ENCODE measurements around the gene SDHB.
A peak's percentile ranks its signal among the peaks of the same experiment; 100 is the strongest.

The SDHB gene

DNA sequence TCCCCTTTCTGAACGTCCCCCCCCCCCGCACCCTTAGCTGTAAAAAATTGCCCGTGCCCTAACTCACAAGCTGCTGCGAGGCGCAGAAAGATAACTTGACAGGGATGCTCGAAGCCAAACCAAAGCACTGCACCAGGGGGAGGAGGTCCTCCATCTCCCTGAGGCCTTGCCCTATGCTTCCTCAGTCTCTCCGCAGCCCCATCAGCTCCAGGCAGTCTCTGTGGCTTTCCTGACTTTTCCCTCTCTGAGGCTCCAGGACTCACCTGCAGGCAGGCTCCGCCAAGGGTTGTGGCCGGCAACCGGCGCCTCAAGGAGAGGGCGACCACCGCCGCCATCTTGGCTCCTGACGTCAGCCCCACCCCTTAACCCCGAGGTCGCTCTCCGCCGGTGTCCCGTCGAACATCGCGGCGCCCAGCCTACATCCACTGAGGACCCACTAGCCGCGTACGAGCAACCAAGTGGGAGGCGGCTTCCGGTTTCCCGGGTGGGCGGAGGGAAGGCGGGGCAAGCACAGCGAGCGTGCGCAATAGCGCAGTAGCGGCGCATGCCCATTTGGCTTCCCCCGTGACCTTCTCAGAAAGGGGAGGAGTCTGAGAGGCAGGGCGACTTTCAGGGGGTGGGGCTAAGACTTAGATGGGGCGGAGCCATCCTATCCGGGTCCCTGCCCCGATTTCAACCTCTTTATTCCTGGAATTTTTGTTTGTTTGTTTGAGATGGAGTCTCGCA lies at the start of gene SDHB:
TSS of gene SDHB (minus strand) at position 348 of the 726 bp plus-strand sequence. CDS start at position 335, 13 bp downstream.
- H3K27ac Mint-ChIP-seq, result peak within 1 kb of the TSS; percentile 96

GRCh38 chr1:17102232-17102631 lies 48.4 kb upstream of the SDHB start:
- Mint-ChIP-seq H3K4me1 (ENCODE audit: low read depth) (no peaks in the 10 kb centered on the region), H3K4me3 (no peak overlapping the region), H3K27me3 (ENCODE audit: low read depth) (no peaks in the 10 kb centered on the region), H3K9me3 (no peaks in the 10 kb centered on the region), H3K27ac (no peak overlapping the region), H3K36me3 (ENCODE audit: low read depth) (no peaks in the 10 kb centered on the region)

More for the DNA sequence above, at the start of gene SDHB:
- no peaks in the 10 kb centered on the region for H3K9me3 Mint-ChIP-seq
- H3K4me3 Mint-ChIP-seq, result peak within 1 kb of the TSS; percentile 98
- peaks cover 22% of the 10 kb centered on the region for H3K4me1 Mint-ChIP-seq (ENCODE audit: low read depth)
- H3K27me3 Mint-ChIP-seq (ENCODE audit: low read depth), result peaks cover 8% of the 10 kb centered on the region
- peaks cover 1% of the 10 kb centered on the region for H3K36me3 Mint-ChIP-seq (ENCODE audit: low read depth)

GRCh38 chr1:17101261-17101660 lies 47.4 kb upstream of the SDHB start:
- Mint-ChIP-seq H3K36me3 (ENCODE audit: low read depth) (no peaks in the 10 kb centered on the region), H3K27ac (no peak overlapping the region), H3K9me3 (no peaks in the 10 kb centered on the region), H3K4me3 (no peak overlapping the region), H3K27me3 (ENCODE audit: low read depth) (no peaks in the 10 kb centered on the region), H3K4me1 (ENCODE audit: low read depth) (no peaks in the 10 kb centered on the region)

- H3K4me1 Mint-ChIP-seq (ENCODE audit: low read depth), result no peaks in the 10 kb centered on the region
- no peak overlapping the region for H3K4me3 Mint-ChIP-seq
- no peak overlapping the region for H3K27ac Mint-ChIP-seq
- H3K36me3 Mint-ChIP-seq (ENCODE audit: low read depth), result no peaks in the 10 kb centered on the region
- no peaks in the 10 kb centered on the region for H3K9me3 Mint-ChIP-seq
- no peaks in the 10 kb centered on the region for H3K27me3 Mint-ChIP-seq (ENCODE audit: low read depth)
Measured at GRCh38 chr1:17099616-17100340, 45.9 kb upstream of the SDHB start.

DNA sequence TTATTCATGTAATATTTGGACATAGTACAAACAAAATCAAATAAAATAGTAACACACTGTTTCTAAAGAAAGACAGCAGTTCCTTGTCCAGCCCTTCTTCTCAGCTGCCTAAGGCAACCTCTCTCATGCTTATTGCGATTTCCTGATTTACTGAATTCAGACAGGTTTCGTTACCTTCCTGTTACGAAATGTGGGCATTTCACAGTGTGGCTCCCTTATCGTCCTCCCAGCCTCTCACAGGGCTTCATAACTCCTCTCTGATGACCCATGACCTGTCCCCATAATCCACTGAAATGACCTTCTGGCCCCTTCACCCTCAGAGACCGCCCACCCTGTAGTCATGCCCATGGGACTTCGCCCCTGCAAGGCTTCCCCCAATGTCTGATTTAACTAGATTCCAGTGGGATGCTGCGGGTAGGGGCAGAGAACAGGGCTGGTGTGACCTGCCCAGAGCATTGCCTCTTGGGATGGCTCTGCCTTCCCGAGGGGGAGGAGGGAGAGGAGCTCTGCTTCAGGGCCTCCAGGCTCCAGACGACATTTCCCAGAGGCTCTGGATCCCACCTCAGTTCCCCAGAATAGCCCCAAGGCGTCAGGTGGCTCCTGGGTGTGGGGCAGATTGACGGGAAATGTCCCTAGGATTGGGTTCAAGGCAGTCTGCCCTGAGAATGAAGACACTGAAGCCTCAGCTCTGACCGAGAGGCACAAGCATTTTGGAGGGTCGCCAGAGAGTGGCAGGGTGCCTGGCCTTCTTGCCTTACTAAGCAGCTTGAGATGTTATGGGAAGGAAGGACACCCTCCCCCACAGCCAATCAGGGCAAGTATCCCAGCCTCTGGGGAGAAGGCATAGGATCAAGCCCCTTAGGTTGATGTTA lies 44.9 kb upstream of the SDHB start:
- Mint-ChIP-seq H3K36me3 (ENCODE audit: low read depth) (no peaks in the 10 kb centered on the region), H3K4me1 (ENCODE audit: low read depth) (no peaks in the 10 kb centered on the region), H3K9me3 (no peaks in the 10 kb centered on the region), H3K27ac (no peak overlapping the region), H3K27me3 (ENCODE audit: low read depth) (no peaks in the 10 kb centered on the region), H3K4me3 (no peak overlapping the region)

GRCh38 chr1:17097787-17098186 lies 44.0 kb upstream of the SDHB start:
- Mint-ChIP-seq H3K4me1 (ENCODE audit: low read depth) (no peaks in the 10 kb centered on the region), H3K27ac (no peak overlapping the region), H3K36me3 (ENCODE audit: low read depth) (no peaks in the 10 kb centered on the region), H3K27me3 (ENCODE audit: low read depth) (no peaks in the 10 kb centered on the region), H3K9me3 (no peaks in the 10 kb centered on the region), H3K4me3 (no peak overlapping the region)

- Mint-ChIP-seq H3K4me3 (no peak overlapping the region), H3K4me1 (ENCODE audit: low read depth) (no peaks in the 10 kb centered on the region), H3K36me3 (ENCODE audit: low read depth) (no peaks in the 10 kb centered on the region), H3K9me3 (no peaks in the 10 kb centered on the region), H3K27ac (no peak overlapping the region), H3K27me3 (ENCODE audit: low read depth) (no peaks in the 10 kb centered on the region)
Measured at GRCh38 chr1:17097147-17097546, 43.3 kb upstream of the SDHB start.

DNA sequence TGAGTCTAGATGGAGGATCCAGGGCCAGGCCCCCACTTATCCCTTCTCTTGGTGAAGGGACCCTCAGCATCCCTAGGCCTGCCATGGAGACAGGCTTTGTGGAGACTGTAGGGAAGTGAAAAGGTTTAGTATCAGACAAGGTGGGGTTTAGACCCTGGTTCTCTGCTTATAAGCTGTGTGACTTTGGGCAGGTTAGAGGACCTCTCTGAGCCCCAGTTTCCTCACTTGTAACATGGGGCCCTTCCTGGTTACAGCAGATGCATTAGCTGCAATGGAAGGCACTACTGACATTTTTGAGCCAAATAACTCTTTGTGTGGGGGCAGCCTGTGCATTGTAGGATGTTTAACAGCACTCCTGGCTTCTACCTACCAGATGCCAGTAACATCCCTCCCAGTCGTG lies 42.8 kb upstream of the SDHB start:
- no peaks in the 10 kb centered on the region for H3K27me3 Mint-ChIP-seq (ENCODE audit: low read depth)
- no peak overlapping the region for H3K27ac Mint-ChIP-seq
- H3K4me1 Mint-ChIP-seq (ENCODE audit: low read depth), result no peaks in the 10 kb centered on the region
- no peaks in the 10 kb centered on the region for H3K36me3 Mint-ChIP-seq (ENCODE audit: low read depth)
- H3K4me3 Mint-ChIP-seq, result no peak overlapping the region
- H3K9me3 Mint-ChIP-seq, result no peaks in the 10 kb centered on the region

- no peaks in the 10 kb centered on the region for H3K27me3 Mint-ChIP-seq (ENCODE audit: low read depth)
Measured at GRCh38 chr1:17095141-17095540, 41.3 kb upstream of the SDHB start.

DNA sequence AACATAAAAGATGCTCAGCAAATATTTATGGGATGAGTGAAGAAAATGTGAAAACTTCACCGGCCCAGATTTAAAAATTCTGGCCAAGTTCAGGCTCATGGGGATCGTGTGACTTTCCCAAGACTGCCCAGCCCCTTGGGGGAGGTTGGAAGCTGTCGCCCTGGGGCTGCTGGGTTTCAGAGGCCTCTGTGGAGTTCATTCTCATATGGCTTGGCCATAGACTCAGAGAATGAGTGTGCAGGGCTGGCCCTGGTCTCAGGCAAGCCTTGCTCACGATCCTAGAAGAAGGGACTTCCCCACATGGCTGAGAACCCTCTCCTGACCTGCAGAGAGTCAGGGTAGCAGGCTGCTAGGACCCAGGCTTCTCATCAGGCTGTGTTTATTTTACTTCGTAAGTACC lies 40.8 kb upstream of the SDHB start:
- no peaks in the 10 kb centered on the region for H3K36me3 Mint-ChIP-seq (ENCODE audit: low read depth)
- no peak overlapping the region for H3K27ac Mint-ChIP-seq
- no peaks in the 10 kb centered on the region for H3K4me1 Mint-ChIP-seq (ENCODE audit: low read depth)
- H3K27me3 Mint-ChIP-seq (ENCODE audit: low read depth), result no peaks in the 10 kb centered on the region
- H3K9me3 Mint-ChIP-seq, result no peaks in the 10 kb centered on the region
- no peak overlapping the region for H3K4me3 Mint-ChIP-seq

More at GRCh38 chr1:17095141-17095540, 41.3 kb upstream of the SDHB start:
- Mint-ChIP-seq H3K36me3 (ENCODE audit: low read depth) (no peaks in the 10 kb centered on the region), H3K9me3 (no peaks in the 10 kb centered on the region), H3K4me3 (no peak overlapping the region), H3K4me1 (ENCODE audit: low read depth) (no peaks in the 10 kb centered on the region), H3K27ac (no peak overlapping the region)

GRCh38 chr1:17093822-17094393 lies 40.1 kb upstream of the SDHB start:
- Mint-ChIP-seq H3K27ac (no peak overlapping the region), H3K9me3 (no peaks in the 10 kb centered on the region), H3K36me3 (ENCODE audit: low read depth) (no peaks in the 10 kb centered on the region), H3K27me3 (ENCODE audit: low read depth) (no peaks in the 10 kb centered on the region), H3K4me1 (ENCODE audit: low read depth) (no peaks in the 10 kb centered on the region), H3K4me3 (no peak overlapping the region)

- Mint-ChIP-seq H3K9me3 (no peaks in the 10 kb centered on the region), H3K36me3 (ENCODE audit: low read depth) (no peaks in the 10 kb centered on the region), H3K27me3 (ENCODE audit: low read depth) (peaks cover 3% of the 10 kb centered on the region), H3K27ac (no peak overlapping the region), H3K4me1 (ENCODE audit: low read depth) (no peaks in the 10 kb centered on the region), H3K4me3 (no peak overlapping the region)
Measured at GRCh38 chr1:17091252-17091651, 37.4 kb upstream of the SDHB start.

DNA sequence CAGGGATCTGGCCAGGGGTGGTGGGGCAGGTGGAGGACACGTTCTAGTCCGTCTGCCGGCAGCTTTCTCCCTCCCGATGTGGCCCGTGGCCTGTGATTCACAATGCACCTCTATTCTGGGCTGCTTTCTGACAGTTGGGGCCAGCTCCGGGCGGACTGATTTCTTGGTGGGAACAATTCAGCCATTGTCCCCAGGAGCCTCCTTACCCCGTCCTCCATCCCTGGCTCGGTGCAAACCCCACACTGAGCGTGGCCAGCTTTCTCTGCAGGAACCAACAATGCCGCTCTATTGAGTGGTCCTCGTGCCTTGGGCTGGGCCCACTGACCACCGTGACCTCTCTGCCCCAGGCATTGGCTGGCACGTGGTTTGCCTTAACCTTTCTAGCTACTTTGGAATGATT lies 35.7 kb upstream of the SDHB start:
- Mint-ChIP-seq H3K4me3 (no peak overlapping the region), H3K27me3 (ENCODE audit: low read depth) (peaks cover 3% of the 10 kb centered on the region), H3K9me3 (no peaks in the 10 kb centered on the region), H3K36me3 (ENCODE audit: low read depth) (no peaks in the 10 kb centered on the region), H3K27ac (no peak overlapping the region), H3K4me1 (ENCODE audit: low read depth) (no peaks in the 10 kb centered on the region)

- Mint-ChIP-seq H3K27me3 (ENCODE audit: low read depth) (peaks cover 3% of the 10 kb centered on the region), H3K27ac (no peak overlapping the region), H3K4me1 (ENCODE audit: low read depth) (no peaks in the 10 kb centered on the region), H3K9me3 (no peaks in the 10 kb centered on the region), H3K36me3 (ENCODE audit: low read depth) (no peaks in the 10 kb centered on the region), H3K4me3 (no peak overlapping the region)
Measured at GRCh38 chr1:17086751-17087150, 32.9 kb upstream of the SDHB start.
